Heart left ventricle (tissue), 13 donors: ENCODE results near the gene DYNC1I1.
A peak's percentile ranks its signal among the peaks of the same experiment; 100 is the strongest.

Experiments used
- POLR2A ChIP-seq, 2 donors: fragments of 450-650 bp; IDR thresholded peaks; one replicate each; pipeline ENCODE4 v1.6.1; 2017; ENCODE audit warnings: antibody characterized with exemption in 2 of 2, mild to moderate bottlenecking in 2 of 2, moderate library complexity in 2 of 2
- TF ChIP-seq, protein P1 (sequence below), 12 donors: fragments of 200-600 bp; sonication (generic) in 4 of 12; IDR thresholded peaks; one replicate each; pipeline versions ENCODE4 v1.5.0 to v1.8.0; 2018 to 2022; ENCODE audit warnings: antibody characterized with exemption in 12 of 12, mild to moderate bottlenecking in 5 of 12
- donor health status: ischemic (EF 13 %, LVEDD 7.1; RV severe dilation, severe dysfunction).
- donor health status: DM: no; HTN: yes; CAD: no.
- donor health status: DM: no; HTN: no; CAD: no.
- donor health status: ischemic (EF 25% LVEDD 6.9; RV normal size, moderate dysfunction).
- donor health status: ischemic (EF 25% LVEDD 5.7; RV mildly dilated, moderate dysfunction).
- donor health status: ischemic (EF 35%, LVEDD 5.7; RV mildly dilated, moderate dysfunction).
- donor health status: nonischemic (EF 11% LVEDD 7.7; RV severe dilation, severe dysfunction).
- donor health status: DM: yes; HTN: yes; CAD: no.
- donor health status: PGD.
- donor health status: ischemic (EF 29% LVEDD 5.4; RV normal size, mild dysfunction).
- donor health status: nonischemic (EF 23%, LVEDD 6.1; RV moderate dilation, normal function).

DNA sequence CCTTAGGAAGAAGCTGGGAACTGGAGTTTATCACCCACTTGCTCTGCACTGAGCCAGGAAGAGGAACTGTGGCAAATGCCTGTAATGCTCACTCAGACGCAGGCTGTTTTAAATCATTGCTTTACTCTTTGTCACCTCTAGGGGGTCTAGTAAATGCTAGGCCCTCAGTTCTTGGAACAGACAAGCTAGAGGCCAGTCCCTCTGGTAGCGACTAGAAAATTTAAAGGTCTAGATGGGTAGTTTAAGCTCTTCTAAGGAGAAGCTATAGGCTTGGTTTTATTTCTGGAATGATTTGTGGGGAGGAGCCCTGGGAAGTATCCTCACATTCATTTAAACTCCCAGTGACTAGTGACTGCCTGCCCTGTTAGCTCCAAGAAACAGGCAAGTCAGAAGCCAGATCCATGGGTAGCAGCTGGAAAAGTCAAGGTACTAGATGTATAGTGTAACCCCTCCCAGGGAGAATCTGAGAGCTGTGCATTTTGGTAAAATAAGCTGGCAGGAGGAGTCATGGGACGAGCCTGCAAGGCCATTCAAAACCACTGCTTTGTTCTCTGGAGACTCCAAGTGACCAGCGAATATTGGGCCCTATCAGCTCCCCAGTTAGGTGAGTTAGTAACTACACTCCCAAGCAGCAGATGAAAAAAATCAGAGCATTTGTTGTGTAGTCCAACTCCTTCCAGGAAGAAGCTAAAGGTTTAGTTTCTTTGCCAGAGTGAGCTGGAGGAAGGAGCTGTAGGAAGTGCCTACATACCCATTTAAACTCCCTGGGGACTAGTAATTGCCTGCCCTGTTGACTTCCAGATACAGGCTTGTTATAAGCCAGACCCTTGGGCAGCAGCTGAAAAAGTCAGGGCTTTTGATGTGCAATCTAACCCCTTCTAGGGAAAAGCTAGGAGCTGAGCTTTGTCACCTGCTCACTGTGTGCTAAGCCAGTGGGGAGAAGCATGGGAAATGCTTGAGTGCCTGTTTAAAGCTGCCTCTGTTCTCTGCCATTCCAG, 68.9 kb downstream of the DYNC1I1 start:
- TF ChIP-seq POLR2A (IDR thresholded peaks at IDR 0.05), result no peak
- TF ChIP-seq, protein P1, sequence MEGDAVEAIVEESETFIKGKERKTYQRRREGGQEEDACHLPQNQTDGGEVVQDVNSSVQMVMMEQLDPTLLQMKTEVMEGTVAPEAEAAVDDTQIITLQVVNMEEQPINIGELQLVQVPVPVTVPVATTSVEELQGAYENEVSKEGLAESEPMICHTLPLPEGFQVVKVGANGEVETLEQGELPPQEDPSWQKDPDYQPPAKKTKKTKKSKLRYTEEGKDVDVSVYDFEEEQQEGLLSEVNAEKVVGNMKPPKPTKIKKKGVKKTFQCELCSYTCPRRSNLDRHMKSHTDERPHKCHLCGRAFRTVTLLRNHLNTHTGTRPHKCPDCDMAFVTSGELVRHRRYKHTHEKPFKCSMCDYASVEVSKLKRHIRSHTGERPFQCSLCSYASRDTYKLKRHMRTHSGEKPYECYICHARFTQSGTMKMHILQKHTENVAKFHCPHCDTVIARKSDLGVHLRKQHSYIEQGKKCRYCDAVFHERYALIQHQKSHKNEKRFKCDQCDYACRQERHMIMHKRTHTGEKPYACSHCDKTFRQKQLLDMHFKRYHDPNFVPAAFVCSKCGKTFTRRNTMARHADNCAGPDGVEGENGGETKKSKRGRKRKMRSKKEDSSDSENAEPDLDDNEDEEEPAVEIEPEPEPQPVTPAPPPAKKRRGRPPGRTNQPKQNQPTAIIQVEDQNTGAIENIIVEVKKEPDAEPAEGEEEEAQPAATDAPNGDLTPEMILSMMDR (IDR thresholded peaks at IDR 0.05), result peak in 1 of 12 donors; percentile 29
